K562 treated with DMSO at 1 percent for 24 hours (cell line): ENCODE measurements around the gene CATSPER2. TPM values are rescaled to one million over a fixed set of nuclear protein-coding genes. Genes with fewer than 3 reads are reported as not detected.

Source experiments
- total RNA-seq: library from RNA; unstranded; fragments of 300-600 nt; gene quantifications from 2 replicates; pipeline ENCODE4 v1.2.3, GENCODE V29; 2022; ENCODE audit warnings: low read depth; ENCODE audit not compliant: insufficient read depth

The CATSPER2 gene
- 1.2 and 1.5 TPM in 2 replicates for total RNA-seq

DNA sequence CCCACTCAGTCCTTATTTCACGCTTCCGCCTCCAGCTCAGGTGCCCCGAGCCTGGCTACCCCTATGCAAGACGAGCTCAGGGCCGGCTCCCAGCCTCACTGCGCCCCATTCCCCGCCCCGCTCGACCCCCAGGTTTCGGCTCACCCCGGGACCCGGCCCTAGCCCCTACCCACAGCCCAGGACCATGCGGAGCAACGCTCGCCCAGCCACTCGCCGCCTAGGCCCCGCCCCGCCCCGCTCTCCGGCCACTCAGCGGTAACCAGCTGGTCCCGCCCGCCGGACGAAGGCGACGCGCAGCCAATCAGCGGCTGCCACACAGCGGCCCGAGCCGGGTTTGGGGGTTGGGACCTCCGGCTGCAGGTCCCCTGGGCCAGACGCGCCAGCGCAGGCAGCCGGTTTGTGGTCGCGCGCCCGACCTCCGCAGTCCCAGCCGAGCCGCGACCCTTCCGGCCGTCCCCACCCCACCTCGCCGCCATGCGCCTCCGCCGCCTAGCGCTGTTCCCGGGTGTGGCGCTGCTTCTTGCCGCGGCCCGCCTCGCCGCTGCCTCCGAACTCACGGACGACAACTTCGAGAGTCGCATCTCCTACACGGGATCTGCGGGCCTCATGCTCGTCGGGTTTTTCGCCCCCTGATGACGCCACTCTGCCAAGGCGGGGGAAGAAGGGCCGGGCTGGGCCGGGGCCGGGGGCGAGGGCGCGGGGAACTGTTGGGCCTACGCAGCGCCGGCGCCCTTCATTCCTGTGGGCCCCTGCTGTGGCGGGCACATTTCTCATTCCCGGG, at the start of gene CATSPER2:
TSS of gene CATSPER2 (minus strand) at position 196 of the 781 bp plus-strand sequence. CDS start 783 bp downstream, outside the sequence.

DNA sequence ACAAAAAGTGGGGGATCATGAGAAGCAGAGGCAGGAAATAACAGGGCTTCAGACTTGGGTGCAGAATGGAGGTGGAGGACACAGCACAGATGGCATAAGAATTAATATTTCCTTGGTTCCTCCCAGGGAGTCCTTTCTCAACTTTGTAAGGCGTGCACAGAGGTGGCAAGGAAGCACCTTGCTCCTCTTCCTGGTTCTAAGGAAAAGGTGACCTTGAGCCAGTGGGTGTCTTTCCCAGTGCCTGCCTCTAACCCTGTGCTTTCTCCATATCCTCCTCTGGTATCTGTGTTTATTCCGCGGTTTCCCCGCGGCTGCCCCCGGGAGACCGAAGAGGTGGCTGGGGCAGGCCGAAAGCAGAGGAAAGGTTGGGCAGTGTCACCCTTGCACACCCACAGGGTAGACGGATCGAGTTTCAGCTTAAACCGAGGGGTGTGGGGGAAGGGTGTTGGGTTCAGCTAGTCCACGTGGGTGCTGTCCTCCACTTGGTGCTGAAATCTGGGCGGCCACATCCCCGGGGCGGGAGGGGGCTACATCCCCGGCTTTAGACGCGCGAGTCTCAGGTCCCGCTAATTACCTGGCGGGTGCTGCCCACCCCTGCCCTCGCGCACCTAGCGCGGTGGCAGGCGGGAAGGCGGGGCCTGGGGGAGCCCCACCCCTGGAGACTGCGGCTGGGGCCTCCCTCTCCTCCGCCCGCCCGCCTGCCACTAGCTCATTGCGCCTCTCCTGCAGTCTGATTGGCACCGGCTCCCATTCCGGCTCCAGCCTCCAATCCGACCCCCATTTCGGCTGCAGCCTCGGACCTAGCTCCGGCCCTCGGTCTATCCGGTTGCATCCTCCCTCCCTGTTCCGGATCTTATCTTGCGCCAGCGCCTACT, 44.7 kb upstream of the CATSPER2 start, which contains the start of gene CKMT1A:
TSS of gene CKMT1A (plus strand) at position 712 of the 875 bp plus-strand sequence. CDS start 192 bp downstream, outside the sequence.

DNA sequence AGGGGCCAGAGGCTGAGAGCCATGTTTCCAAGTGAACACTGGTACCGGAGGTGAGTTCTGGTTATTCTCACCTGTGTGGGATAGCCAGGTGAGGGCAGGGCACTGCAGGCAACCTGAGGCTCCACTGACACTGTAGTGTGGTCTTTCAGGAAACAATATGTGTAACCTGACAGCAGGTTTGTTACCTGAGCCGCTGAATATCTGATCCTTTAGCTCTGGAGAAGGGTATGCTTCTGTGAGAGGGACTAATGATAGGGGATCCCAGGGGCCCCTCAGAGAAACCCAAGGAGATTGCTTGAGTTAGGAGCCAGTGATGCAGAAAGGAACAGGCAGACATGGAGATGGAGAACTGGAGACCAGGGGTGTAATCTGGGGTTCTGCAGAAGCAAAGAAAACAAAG, 29.9 kb downstream of the CATSPER2 start, which contains the start of gene STRC:
TSS of gene STRC (minus strand) at position 101 of the 400 bp plus-strand sequence. CDS start at position 23, 78 bp downstream.

DNA sequence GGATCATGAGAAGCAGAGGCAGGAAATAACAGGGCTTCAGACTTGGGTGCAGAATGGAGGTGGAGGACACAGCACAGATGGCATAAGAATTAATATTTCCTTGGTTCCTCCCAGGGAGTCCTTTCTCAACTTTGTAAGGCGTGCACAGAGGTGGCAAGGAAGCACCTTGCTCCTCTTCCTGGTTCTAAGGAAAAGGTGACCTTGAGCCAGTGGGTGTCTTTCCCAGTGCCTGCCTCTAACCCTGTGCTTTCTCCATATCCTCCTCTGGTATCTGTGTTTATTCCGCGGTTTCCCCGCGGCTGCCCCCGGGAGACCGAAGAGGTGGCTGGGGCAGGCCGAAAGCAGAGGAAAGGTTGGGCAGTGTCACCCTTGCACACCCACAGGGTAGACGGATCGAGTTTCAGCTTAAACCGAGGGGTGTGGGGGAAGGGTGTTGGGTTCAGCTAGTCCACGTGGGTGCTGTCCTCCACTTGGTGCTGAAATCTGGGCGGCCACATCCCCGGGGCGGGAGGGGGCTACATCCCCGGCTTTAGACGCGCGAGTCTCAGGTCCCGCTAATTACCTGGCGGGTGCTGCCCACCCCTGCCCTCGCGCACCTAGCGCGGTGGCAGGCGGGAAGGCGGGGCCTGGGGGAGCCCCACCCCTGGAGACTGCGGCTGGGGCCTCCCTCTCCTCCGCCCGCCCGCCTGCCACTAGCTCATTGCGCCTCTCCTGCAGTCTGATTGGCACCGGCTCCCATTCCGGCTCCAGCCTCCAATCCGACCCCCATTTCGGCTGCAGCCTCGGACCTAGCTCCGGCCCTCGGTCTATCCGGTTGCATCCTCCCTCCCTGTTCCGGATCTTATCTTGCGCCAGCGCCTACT, 55.1 kb downstream of the CATSPER2 start, which contains the start of gene CKMT1B:
TSS of gene CKMT1B (plus strand) at position 700 of the 863 bp plus-strand sequence. CDS start 192 bp downstream, outside the sequence.

DNA sequence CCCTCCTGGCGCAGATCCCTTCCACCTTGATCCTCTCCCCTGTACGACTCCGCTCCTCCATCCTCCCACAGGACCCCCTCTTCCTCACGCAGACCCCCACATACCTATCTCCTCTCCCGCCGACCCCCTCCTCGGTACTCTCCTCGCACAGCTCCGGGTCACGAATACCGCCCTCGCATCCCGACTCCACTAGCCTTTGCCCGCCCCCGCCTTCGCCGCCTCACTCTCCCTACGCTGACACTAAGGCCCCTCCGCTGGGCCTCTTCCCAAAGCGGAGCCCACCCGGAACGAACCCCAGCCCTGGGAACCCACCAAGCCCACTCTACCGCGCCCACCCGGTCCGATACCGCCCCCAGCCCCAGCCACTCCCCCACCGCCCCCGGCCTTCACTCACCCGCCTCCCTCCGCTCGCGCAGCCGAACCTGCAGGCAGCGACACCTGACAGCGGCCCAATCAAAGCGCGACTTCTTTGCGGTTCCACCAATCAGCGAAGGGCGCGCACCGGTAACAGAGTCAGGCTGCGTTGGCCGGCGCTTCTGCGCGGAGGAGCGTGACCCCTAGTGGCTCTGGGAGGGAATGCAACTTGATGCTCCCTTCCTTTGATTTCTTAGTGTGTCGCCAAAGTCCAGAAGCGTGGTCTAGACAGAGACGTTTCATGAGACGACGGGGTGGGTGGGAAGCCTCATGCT, 58.7 kb downstream of the CATSPER2 start, which contains the start of gene PPIP5K1:
TSS of gene PPIP5K1 (minus strand) at position 431 of the 689 bp plus-strand sequence. CDS start 5,704 bp downstream, outside the sequence.

Other genes starting within 250 kb of the CATSPER2 start
- 25.1 and 27.4 TPM in 2 replicates for gene TP53BP1, start 155.7 kb downstream of the CATSPER2 start, total RNA-seq
- 24.5 and 26.4 TPM in 2 replicates for gene MAP1A, start 131.2 kb downstream of the CATSPER2 start, total RNA-seq
- 28.3 and 35.7 TPM in 2 replicates for gene PPIP5K1, start 58.6 kb downstream of the CATSPER2 start, total RNA-seq
- gene CKMT1B, start 54.8 kb downstream of the CATSPER2 start, total RNA-seq, result 1.1 and 2.4 TPM in 2 replicates
- 0.13 TPM in 1 of 2 replicates, not detected in the other for gene STRC, start 30.0 kb downstream of the CATSPER2 start, total RNA-seq
- gene CKMT1A, start 45.0 kb upstream of the CATSPER2 start, total RNA-seq, result 0.63 and 1.1 TPM in 2 replicates
- 118 and 122 TPM in 2 replicates for gene PDIA3, start 97.6 kb upstream of the CATSPER2 start, total RNA-seq
- gene ELL3, start 128.1 kb upstream of the CATSPER2 start, total RNA-seq, result 1.9 and 4.7 TPM in 2 replicates
- 415 and 475 TPM in 2 replicates for gene SERF2, start 143.5 kb upstream of the CATSPER2 start, total RNA-seq
- gene SERINC4, start 151.4 kb upstream of the CATSPER2 start, total RNA-seq, result 0.65 and 1.3 TPM in 2 replicates
- gene HYPK, start 151.8 kb upstream of the CATSPER2 start, total RNA-seq, result 3.9 and 5.1 TPM in 2 replicates
- gene MFAP1, start 175.8 kb upstream of the CATSPER2 start, total RNA-seq, result 46.9 and 54.4 TPM in 2 replicates
- 16.5 and 17.2 TPM in 2 replicates for gene WDR76, start 178.2 kb upstream of the CATSPER2 start, total RNA-seq